Brain microvascular endothelial cell (primary cell): ENCODE results near the gene PRELP.
"Not testable (repeated sequence)": the region's sequence is repeated elsewhere in the genome, so short reads cannot be mapped to it uniquely, and the experiment has no call there.

Experiments used
- DNase-seq: peaks from one replicate; pipeline ENCODE4 v3.0.0-alpha.2; 2020
- H3K27ac ChIP-seq: fragments of 250-450 bp; sonication (Bioruptor Pico); 2 replicates; pipeline ENCODE4 v1.5.1; 2020; ENCODE audit warnings: mild to moderate bottlenecking, moderate library complexity
- H3K27me3 ChIP-seq: fragments of 250-450 bp; sonication (Bioruptor Pico); replicated peaks from 2 replicates; pipeline ENCODE4 v1.5.1; 2020; ENCODE audit warnings: mild to moderate bottlenecking
- H3K36me3 ChIP-seq: fragments of 250-450 bp; sonication (Bioruptor Pico); replicated peaks from 2 replicates; pipeline ENCODE4 v1.5.1; 2020; ENCODE audit warnings: mild to moderate bottlenecking
- H3K4me3 ChIP-seq: 2 replicates; pipeline ENCODE4 v1.5.1; 2011; ENCODE audit warnings: low read depth, mild to moderate bottlenecking, control low read depth, low read length, moderate library complexity
- in situ Hi-C: cut with HindIII; loops from 2 replicates; pipeline ENCODE4 v1.10.0; 2017; ENCODE audit warnings: low sequenced_read_pairs, low pct_ligation_motif_present
- TF ChIP-seq, protein P1 (sequence below): IDR thresholded peaks from 2 replicates; pipeline ENCODE4 v1.5.1; 2011; ENCODE audit warnings: low read depth, mild to moderate bottlenecking, moderate library complexity, low read length, control low read depth, inconsistent platforms; ENCODE audit errors: missing control alignments

Gene PRELP

DNA sequence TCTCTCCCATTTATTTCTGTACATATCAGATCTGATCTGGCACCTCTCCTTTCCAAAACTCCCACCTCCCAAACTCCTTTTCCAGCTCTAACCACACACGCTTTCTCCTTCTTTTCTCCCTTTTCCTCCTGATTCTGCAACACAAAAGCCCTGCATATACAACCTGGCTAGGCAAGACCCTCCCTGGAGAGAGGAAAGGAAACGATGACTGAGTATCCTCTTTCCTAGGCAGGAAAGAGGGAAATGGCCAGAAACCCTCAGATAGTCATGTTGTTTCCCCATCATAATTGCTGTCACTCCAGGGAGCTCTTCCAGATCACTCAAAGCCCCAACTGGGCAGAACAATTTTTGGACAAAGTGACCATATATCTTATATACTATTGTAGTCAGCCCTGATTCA, 32.3 kb upstream of the PRELP start:
- TF ChIP-seq, protein P1, sequence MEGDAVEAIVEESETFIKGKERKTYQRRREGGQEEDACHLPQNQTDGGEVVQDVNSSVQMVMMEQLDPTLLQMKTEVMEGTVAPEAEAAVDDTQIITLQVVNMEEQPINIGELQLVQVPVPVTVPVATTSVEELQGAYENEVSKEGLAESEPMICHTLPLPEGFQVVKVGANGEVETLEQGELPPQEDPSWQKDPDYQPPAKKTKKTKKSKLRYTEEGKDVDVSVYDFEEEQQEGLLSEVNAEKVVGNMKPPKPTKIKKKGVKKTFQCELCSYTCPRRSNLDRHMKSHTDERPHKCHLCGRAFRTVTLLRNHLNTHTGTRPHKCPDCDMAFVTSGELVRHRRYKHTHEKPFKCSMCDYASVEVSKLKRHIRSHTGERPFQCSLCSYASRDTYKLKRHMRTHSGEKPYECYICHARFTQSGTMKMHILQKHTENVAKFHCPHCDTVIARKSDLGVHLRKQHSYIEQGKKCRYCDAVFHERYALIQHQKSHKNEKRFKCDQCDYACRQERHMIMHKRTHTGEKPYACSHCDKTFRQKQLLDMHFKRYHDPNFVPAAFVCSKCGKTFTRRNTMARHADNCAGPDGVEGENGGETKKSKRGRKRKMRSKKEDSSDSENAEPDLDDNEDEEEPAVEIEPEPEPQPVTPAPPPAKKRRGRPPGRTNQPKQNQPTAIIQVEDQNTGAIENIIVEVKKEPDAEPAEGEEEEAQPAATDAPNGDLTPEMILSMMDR, result no peak
- in situ Hi-C loops, result no loop called here
- no peak for DNase-seq
- H3K27ac ChIP-seq, result no peak overlapping the region
- no peak overlapping the region for H3K4me3 ChIP-seq
- peaks cover 6% of the 10 kb centered on the region for H3K27me3 ChIP-seq
- H3K36me3 ChIP-seq, result no peaks in the 10 kb centered on the region

DNA sequence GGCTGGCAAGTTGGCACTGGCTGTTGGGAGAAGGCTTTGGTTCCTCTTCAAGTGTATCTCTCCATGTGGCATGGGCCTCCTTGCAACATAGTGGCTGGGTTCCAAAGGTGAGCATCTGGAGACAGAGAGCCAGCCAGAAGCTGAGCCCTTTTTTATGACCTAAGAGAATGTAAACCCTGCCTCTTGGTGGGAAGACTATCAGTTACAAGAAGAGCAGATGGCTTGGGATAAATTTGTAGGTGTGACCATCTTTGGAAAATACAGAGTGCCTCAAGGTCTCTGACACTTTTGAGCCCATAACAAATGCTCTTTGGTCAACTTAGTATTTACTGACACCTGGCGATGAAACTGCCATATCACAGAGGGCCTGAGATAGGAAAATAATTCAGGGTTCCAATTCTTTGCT, 31.4 kb upstream of the PRELP start:
- Histone ChIP-seq H3K36me3 (no peaks in the 10 kb centered on the region), H3K4me3 (no peak overlapping the region), H3K27me3 (peaks cover 8% of the 10 kb centered on the region), H3K27ac (no peak overlapping the region)
- TF ChIP-seq, protein P1, result no peak
- in situ Hi-C loops, result no loop called here
- DNase-seq, result no peak

DNA sequence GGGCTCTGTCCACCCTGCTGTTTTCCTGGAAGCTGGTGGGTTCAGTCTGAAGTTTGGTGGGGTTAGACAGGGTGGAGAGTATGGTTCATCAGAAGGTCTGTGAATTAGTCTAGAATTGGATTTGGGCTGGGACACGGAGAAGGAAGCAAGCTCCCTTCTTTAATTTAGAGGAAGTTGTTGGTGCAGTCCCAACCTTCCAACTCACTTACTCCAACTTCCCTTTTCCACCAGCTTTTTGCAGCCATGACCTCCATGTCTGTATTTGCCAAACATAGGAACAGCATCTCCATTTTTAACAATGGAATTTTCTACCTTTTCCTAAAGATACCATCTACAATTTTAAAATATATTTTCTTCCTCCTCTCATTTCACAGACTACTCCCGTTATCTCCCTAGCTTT, 28.5 kb upstream of the PRELP start:
- H3K4me3 ChIP-seq, result no peak overlapping the region
- no peak for DNase-seq
- no peaks in the 10 kb centered on the region for H3K36me3 ChIP-seq
- TF ChIP-seq, protein P1, result no peak
- H3K27ac ChIP-seq, result no peak overlapping the region
- in situ Hi-C loops, result no loop called here
- peaks cover 19% of the 10 kb centered on the region for H3K27me3 ChIP-seq

DNA sequence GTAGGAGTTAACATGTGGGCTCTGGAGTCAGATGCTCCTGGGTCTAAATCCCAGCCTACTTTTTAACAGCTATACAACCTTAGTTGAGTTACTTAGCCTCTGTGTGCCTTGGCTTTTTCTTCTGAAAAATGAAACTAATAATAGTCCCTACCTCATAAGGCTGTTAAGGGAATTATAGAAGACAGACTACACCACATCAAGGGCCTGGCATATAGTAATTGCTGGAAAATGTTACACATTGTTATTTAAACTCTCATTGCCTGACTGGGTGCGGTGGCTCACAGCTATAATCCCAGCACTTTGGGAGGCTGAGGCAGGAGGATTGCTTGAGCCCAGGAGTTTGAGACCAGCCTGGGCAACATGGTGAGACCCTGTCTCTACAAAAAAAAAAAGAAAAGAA, 28.0 kb upstream of the PRELP start:
- in situ Hi-C loops, H3K4me3 ChIP-seq, H3K27ac ChIP-seq, H3K36me3 ChIP-seq, DNase-seq: not testable (repeated sequence)
- peaks cover 21% of the 10 kb centered on the region for H3K27me3 ChIP-seq

DNA sequence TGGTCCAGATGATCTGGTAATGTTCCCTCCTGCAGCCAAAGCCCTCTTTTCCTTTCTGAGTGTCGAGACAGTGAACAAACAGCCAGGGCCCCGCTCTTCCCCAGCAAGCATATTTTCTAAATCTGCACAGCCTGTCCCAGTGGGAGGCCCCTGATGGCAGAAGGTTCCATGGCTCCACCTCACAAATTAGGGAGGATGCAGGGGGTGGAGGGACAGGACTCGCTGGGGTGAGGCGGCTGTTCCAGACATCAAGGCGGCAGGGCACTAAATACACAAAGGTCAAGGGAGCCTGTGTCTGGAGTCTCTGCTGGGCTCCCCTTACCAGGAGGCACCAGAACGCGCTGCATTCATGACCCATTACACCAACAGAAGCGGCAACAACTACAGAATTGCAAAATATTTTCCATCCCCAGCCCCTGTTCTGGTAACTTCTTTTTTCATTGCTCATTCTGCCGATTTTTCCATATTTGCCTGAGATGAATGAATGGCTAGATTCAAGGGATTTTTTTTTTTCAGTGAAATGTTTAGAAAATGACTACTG, 27.0 kb upstream of the PRELP start:
- Histone ChIP-seq H3K4me3 (no peak overlapping the region), H3K27ac (no peak overlapping the region), H3K27me3 (peaks cover 23% of the 10 kb centered on the region), H3K36me3 (no peaks in the 10 kb centered on the region)
- in situ Hi-C loops, result no loop called here
- TF ChIP-seq, protein P1, result no peak
- no peak for DNase-seq

DNA sequence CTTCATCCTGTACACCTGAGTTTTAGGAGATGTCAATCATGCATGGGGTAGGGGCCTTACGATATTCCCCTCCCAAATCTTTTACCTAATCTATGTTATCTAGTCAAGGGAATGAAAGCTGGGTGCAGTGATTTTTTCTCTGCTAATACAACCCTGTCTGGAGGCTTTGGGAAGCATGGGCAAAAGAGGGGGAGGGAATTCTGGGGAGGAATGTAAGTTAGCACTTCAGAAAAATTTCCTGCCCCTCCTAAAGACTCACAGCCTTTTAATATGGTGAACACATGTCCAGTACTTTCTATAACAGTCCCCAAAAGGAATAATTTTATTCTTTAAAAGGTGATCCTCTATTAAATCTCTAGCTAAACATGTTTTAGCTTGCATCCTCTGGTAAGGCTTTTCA, 25.6 kb upstream of the PRELP start:
- Histone ChIP-seq H3K4me3 (no peak overlapping the region), H3K27me3 (peaks cover 23% of the 10 kb centered on the region), H3K27ac (no peak overlapping the region), H3K36me3 (no peaks in the 10 kb centered on the region)
- TF ChIP-seq, protein P1, result no peak
- in situ Hi-C loops, result no loop called here
- no peak for DNase-seq
